Measurements from ENCODE around the gene TRABD2B. TPM values are rescaled to one million over a fixed set of nuclear protein-coding genes. Genes with fewer than 3 reads are reported as not detected.

TRABD2B gene
- total RNA-seq, 4 donors from 2014 or later: 0.35 to 2.5 (median 0.88) TPM

GRCh38 chr1:47981667-47982350 lies 15.4 kb downstream of the TRABD2B start:
- no peaks in the 10 kb centered on the region for H3K27me3 ChIP-seq
- H3K9me3 ChIP-seq: no peaks in the 10 kb centered on the region
- no peak overlapping the region for H3K27ac ChIP-seq
- TF ChIP-seq POLR2A (IDR thresholded peaks at IDR 0.05) (no peak), CTCF (IDR thresholded peaks at IDR 0.05) (no peak)
- no peak for DNase-seq
- H3K4me3 ChIP-seq: no peak overlapping the region
- H3K4me1 ChIP-seq: no peaks in the 10 kb centered on the region
- no peaks in the 10 kb centered on the region for H3K36me3 ChIP-seq

- no peaks in the 10 kb centered on the region for H3K4me1 ChIP-seq
- no peaks in the 10 kb centered on the region for H3K9me3 ChIP-seq
- DNase-seq: no peak
- no peak for TF ChIP-seq POLR2A (IDR thresholded peaks at IDR 0.05)
- TF ChIP-seq CTCF (IDR thresholded peaks at IDR 0.05): no peak
- H3K27ac ChIP-seq: no peak overlapping the region
- H3K27me3 ChIP-seq: no peaks in the 10 kb centered on the region
- no peaks in the 10 kb centered on the region for H3K36me3 ChIP-seq
- H3K4me3 ChIP-seq: no peak overlapping the region
Observed at GRCh38 chr1:47980501-47980900, 16.7 kb downstream of the TRABD2B start.

- no peaks in the 10 kb centered on the region for H3K27me3 ChIP-seq
- H3K27ac ChIP-seq: no peak overlapping the region
- H3K9me3 ChIP-seq: no peaks in the 10 kb centered on the region
- H3K36me3 ChIP-seq: no peaks in the 10 kb centered on the region
- H3K4me1 ChIP-seq: no peaks in the 10 kb centered on the region
- TF ChIP-seq POLR2A (IDR thresholded peaks at IDR 0.05) (no peak), CTCF (IDR thresholded peaks at IDR 0.05) (no peak)
- no peak for DNase-seq
- no peak overlapping the region for H3K4me3 ChIP-seq
Observed at GRCh38 chr1:47979724-47980123, 17.5 kb downstream of the TRABD2B start.

- no peak for TF ChIP-seq CTCF (IDR thresholded peaks at IDR 0.05)
- no peak for TF ChIP-seq POLR2A (IDR thresholded peaks at IDR 0.05)
- Histone ChIP-seq H3K27me3 (no peaks in the 10 kb centered on the region), H3K4me1 (no peaks in the 10 kb centered on the region), H3K9me3 (no peaks in the 10 kb centered on the region), H3K4me3 (no peak overlapping the region), H3K36me3 (no peaks in the 10 kb centered on the region), H3K27ac (peak overlapping the region in 2 of 4 donors; percentile 42 to 57)
- DNase-seq: peak in 1 of 3 donors; percentile 57
Observed at GRCh38 chr1:47978486-47978885, 18.7 kb downstream of the TRABD2B start.

DNA sequence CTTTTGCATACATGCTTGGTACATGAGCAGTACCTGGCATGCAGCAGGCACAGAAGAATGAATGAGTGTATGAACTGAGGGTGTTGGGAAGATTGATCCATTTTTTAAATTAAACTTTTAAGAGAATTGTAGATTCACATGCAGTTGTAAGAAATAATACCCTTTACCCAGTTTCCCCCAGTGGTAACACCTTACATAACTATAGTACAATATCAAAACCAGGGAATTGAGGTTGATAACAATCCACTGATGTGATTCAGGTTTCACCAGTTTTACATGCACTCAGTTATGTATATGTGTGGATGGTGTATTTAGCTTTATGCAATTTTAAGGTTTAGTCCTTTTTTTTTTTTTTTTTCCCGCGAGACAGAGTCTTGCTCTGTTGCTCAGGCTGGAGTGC lies 20.5 kb downstream of the TRABD2B start:
- Histone ChIP-seq H3K27me3 (no peaks in the 10 kb centered on the region), H3K4me1 (no peaks in the 10 kb centered on the region), H3K9me3 (no peaks in the 10 kb centered on the region), H3K36me3 (no peaks in the 10 kb centered on the region), H3K27ac (no peak overlapping the region), H3K4me3 (no peak overlapping the region)
- TF ChIP-seq CTCF (IDR thresholded peaks at IDR 0.05) (no peak), POLR2A (IDR thresholded peaks at IDR 0.05) (no peak)
- no peak for DNase-seq
